ENCODE data around the gene ALKBH1.

GRCh38 chr14:77657280-77657679 lies 50.5 kb downstream of the ALKBH1 start:
- TF ChIP-seq SUZ12 (IDR thresholded peaks at IDR 0.05) (no peak), L3MBTL2 (conservative IDR thresholded peaks at IDR 0.05) (no peak), TARDBP (IDR thresholded peaks at IDR 0.05) (no peak), SP1 (IDR thresholded peaks at IDR 0.05) (no peak), CTBP1 (IDR thresholded peaks at IDR 0.05; ENCODE audit: borderline replicate concordance) (no peak), ELF4 (IDR thresholded peaks at IDR 0.05) (no peak), FOXM1 (IDR thresholded peaks at IDR 0.05; ENCODE audit: borderline replicate concordance) (no peak), HDGF (IDR thresholded peaks at IDR 0.05; ENCODE audit: borderline replicate concordance) (no peak), BHLHE40 (IDR thresholded peaks at IDR 0.05; ENCODE audit: borderline replicate concordance) (no peak), LEF1 (IDR thresholded peaks at IDR 0.05; ENCODE audit: borderline replicate concordance) (no peak), FOXK2 (IDR thresholded peaks at IDR 0.05) (no peak), PKNOX1 (IDR thresholded peaks at IDR 0.05) (no peak), ARNT (IDR thresholded peaks at IDR 0.05) (no peak), NFRKB (IDR thresholded peaks at IDR 0.05) (no peak)

Measured in HEK293T (cell line).